Cardiac septum (tissue), 1 donor: ENCODE data around the gene RPL4. TPM values are rescaled to one million over a fixed set of nuclear protein-coding genes. Genes with fewer than 3 reads are reported as not detected.
"Not testable (repeated sequence)": the region's sequence is repeated elsewhere in the genome, so short reads cannot be mapped to it uniquely, and the experiment has no call there.

ENCODE experiments used
- DNase-seq: peaks from one replicate; pipeline ENCODE4 v3.0.0-alpha.2; 2020; ENCODE audit warnings: low spot score
- intact Hi-C: fragments of 100-400 bp; cut with DNase I; formaldehyde crosslinking; loops from one replicate; pipeline ENCODE4 v1.14.0; 2022
- long read RNA-seq: library from polyadenylated mRNA; unstranded; transcript quantifications from one replicate; pipeline ENCODE4 v2.0.0, GENCODE V29; 2021
- total RNA-seq: library from RNA; stranded (reverse); fragmentation: NEBNext Ultra II Directional; extraction: Animal tissue kit (Norgen Biotek cat#: 25700); gene quantifications from one replicate; pipeline ENCODE4 v1.2.1, GENCODE V29; 2021
- donor health status: DM: no; HTN: no; CAD: no.

Gene RPL4
- total RNA-seq, result 1,100 TPM
- long read RNA-seq, transcript RPL4-201 (10 exons, 2,769 nt), result major isoform, 678 of 739 reads
- long read RNA-seq, partial matches to known transcripts, result 54 of 739 reads
- long read RNA-seq, other reads (novel, unspliced or antisense), result 6 of 739 reads

- DNase-seq, result peak; percentile 88
- intact Hi-C loops, result no loop called here
These were observed at the start of gene RPL4, which contains the start of gene ZWILCH for GRCh38 chr15:66504563-66505429. RPL4 (minus strand) TSS chr15:66504855; CDS start chr15:66504790, 65 bp downstream. ZWILCH (plus strand) TSS chr15:66505326; CDS start chr15:66505339, 13 bp downstream.

GRCh38 chr15:66545255-66545654, 40.6 kb upstream of the RPL4 start:
- intact Hi-C loops, result no loop called here

GRCh38 chr15:66542896-66543295, 38.2 kb upstream of the RPL4 start:
- intact Hi-C loops, result no loop called here
- no peak for DNase-seq

More at GRCh38 chr15:66545255-66545654, 40.6 kb upstream of the RPL4 start:
- no peak for DNase-seq

GRCh38 chr15:66535056-66535455, 30.4 kb upstream of the RPL4 start:
- intact Hi-C loops, result no loop called here
- no peak for DNase-seq

GRCh38 chr15:66524838-66525237, 20.2 kb upstream of the RPL4 start:
- no peak for DNase-seq
- intact Hi-C loops, result no loop called here

- intact Hi-C loops, result no loop called here
- no peak for DNase-seq
These were observed 19.3 kb upstream of the RPL4 start for GRCh38 chr15:66523926-66524325.

GRCh38 chr15:66515901-66516322, 11.3 kb upstream of the RPL4 start:
- intact Hi-C loops, result no loop called here
- no peak for DNase-seq

- DNase-seq, result no peak
- intact Hi-C loops, result no loop called here
These were observed 9.9 kb upstream of the RPL4 start for GRCh38 chr15:66514586-66514985.

- DNase-seq, result no peak
- intact Hi-C loops, result no loop called here
These were observed 3.7 kb upstream of the RPL4 start for GRCh38 chr15:66508293-66508883.

- no peak for DNase-seq
- intact Hi-C loops, result no loop called here
These were observed 1.2 kb upstream of the RPL4 start for GRCh38 chr15:66505818-66506217.

GRCh38 chr15:66505430-66505811, 766 bp upstream of the RPL4 start:
- intact Hi-C loops, result no loop called here
- DNase-seq, result no peak

GRCh38 chr15:66503780-66504562, 684 bp downstream of the RPL4 start:
- no peak for DNase-seq
- intact Hi-C loops, result no loop called here

GRCh38 chr15:66503041-66503648, 1.5 kb downstream of the RPL4 start:
- intact Hi-C loops, DNase-seq: not testable (repeated sequence)

GRCh38 chr15:66502491-66502890, 2.2 kb downstream of the RPL4 start:
- intact Hi-C loops, result no loop called here
- no peak for DNase-seq

GRCh38 chr15:66500346-66500745, 4.3 kb downstream of the RPL4 start:
- DNase-seq, intact Hi-C loops: not testable (repeated sequence)

GRCh38 chr15:66498501-66499386, 5.9 kb downstream of the RPL4 start:
- DNase-seq, result no peak

GRCh38 chr15:66497502-66498455, 6.9 kb downstream of the RPL4 start, which contains the start of gene SNAPC5:
SNAPC5 (minus strand) TSS chr15:66497762; CDS start chr15:66497731, 31 bp downstream.
- intact Hi-C loops, result loop anchor here (1.0 kb wide), 1 partner anchor 111 kb away; the partner anchor contains the start of gene MAP2K1
- peak; percentile 99 for DNase-seq

More at GRCh38 chr15:66498501-66499386, 5.9 kb downstream of the RPL4 start:
- intact Hi-C loops, result no loop called here
